Left lung (tissue), 10 donors: ENCODE results near the gene ZNF718. TPM values are rescaled to one million over a fixed set of nuclear protein-coding genes. Genes with fewer than 3 reads are reported as not detected.

Experiments used
- ATAC-seq: fragments of 200-7000 bp; cut with Tn5 transposase; one replicate; pipeline ENCODE4 v1.9.1; 2020; ENCODE audit warnings: moderate library complexity
- DNase-seq, 4 donors: peaks; one replicate each; pipeline ENCODE4 v3.0.0-alpha.2; 2013 to 2020
- H3K27ac ChIP-seq, 2 donors: fragments of 200-600 bp; sonication (generic) in 1 of 2; one replicate each; pipeline versions ENCODE4 v1.5.0 to v1.8.0; 2020 to 2021
- H3K27me3 ChIP-seq, 2 donors: fragments of 200-600 bp; sonication (generic) in 1 of 2; one replicate each; pipeline versions ENCODE4 v1.5.0 to v1.8.0; 2020 to 2021
- H3K36me3 ChIP-seq, 2 donors: fragments of 200-600 bp; sonication (generic) in 1 of 2; one replicate each; pipeline versions ENCODE4 v1.5.0 to v1.8.0; 2020 to 2021
- H3K4me1 ChIP-seq, 2 donors: fragments of 200-600 bp; one replicate each; pipeline ENCODE4 v1.8.0; 2021
- H3K4me3 ChIP-seq, 2 donors: fragments of 200-600 bp; sonication (generic) in 1 of 2; one replicate each; pipeline versions ENCODE4 v1.5.0 to v1.8.0; 2020 to 2021; ENCODE audit warnings: mild to moderate bottlenecking in 1 of 2
- H3K9me3 ChIP-seq, 2 donors: fragments of 200-600 bp; sonication (generic) in 1 of 2; one replicate each; pipeline versions ENCODE4 v1.5.0 to v1.8.0; 2020 to 2021
- intact Hi-C, 2 donors: fragments of 100-400 bp; cut with DNase I; formaldehyde crosslinking; loops; one replicate each; pipeline versions ENCODE4 v1.11.2 to v1.14.2; 2022
- polyA plus RNA-seq, 6 donors: library from polyadenylated mRNA; unstranded; fragments of 120-200 nt; gene quantifications; one replicate each; pipeline ENCODE4 v1.2.1, GENCODE V29; 2013; ENCODE audit not compliant: insufficient read length in 6 of 6
- total RNA-seq, 2 donors: library from RNA; stranded (reverse); fragmentation: NEBNext Ultra II Directional; extraction: Animal tissue kit (Norgen Biotek cat#: 25700); gene quantifications; one replicate each; pipeline ENCODE4 v1.2.1, GENCODE V29; 2021
- TF ChIP-seq, protein P1 (sequence below), 2 donors: fragments of 200-600 bp; sonication (generic) in 1 of 2; IDR thresholded peaks; one replicate each; pipeline versions ENCODE4 v1.5.0 to v1.8.0; 2021; ENCODE audit warnings: antibody characterized with exemption in 2 of 2
- donor health status: DM: no; HTN: yes; CAD: no.
- donor health status: DM: no; HTN: no; CAD: no.

Gene ZNF718
- total and polyA plus RNA-seq, 8 donors, result 6.4 to 21.4 (median 11.9) TPM

DNA sequence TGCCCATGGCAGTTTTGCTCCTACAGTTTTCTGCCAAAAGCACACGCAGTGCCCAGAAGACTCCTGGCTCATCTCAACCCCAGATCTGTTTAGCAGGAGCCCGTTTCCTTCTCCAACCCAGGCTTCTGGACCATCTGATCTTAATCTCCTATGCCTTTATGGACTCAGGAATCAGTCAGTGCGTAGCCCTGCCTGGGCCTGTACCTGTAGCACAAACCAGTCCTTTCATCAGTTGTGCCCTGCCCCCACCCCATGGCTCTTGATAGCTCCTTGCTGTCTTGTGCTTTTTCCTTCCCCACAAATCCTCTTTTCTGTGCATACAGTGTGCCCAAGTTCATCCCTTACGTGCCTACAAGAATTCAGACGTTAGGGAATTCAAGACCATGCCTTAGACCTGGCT lies 1.5 kb downstream of the ZNF718 start:
- peak overlapping the region; percentile 70 to 72 for H3K4me3 ChIP-seq
- H3K27me3 ChIP-seq, result no peaks in the 10 kb centered on the region
- TF ChIP-seq, protein P1, sequence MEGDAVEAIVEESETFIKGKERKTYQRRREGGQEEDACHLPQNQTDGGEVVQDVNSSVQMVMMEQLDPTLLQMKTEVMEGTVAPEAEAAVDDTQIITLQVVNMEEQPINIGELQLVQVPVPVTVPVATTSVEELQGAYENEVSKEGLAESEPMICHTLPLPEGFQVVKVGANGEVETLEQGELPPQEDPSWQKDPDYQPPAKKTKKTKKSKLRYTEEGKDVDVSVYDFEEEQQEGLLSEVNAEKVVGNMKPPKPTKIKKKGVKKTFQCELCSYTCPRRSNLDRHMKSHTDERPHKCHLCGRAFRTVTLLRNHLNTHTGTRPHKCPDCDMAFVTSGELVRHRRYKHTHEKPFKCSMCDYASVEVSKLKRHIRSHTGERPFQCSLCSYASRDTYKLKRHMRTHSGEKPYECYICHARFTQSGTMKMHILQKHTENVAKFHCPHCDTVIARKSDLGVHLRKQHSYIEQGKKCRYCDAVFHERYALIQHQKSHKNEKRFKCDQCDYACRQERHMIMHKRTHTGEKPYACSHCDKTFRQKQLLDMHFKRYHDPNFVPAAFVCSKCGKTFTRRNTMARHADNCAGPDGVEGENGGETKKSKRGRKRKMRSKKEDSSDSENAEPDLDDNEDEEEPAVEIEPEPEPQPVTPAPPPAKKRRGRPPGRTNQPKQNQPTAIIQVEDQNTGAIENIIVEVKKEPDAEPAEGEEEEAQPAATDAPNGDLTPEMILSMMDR (IDR thresholded peaks at IDR 0.05), result no peak
- peaks cover 0 to 6% of the 10 kb centered on the region in 2 donors for H3K36me3 ChIP-seq
- ATAC-seq (no peak), DNase-seq (no peak)
- intact Hi-C loops, result no loop called here
- peak overlapping the region in 1 of 2 donors; percentile 89 for H3K27ac ChIP-seq
- peaks cover 0 to 17% of the 10 kb centered on the region in 2 donors for H3K9me3 ChIP-seq
- H3K4me1 ChIP-seq, result peaks cover 4 to 24% of the 10 kb centered on the region in 2 donors

DNA sequence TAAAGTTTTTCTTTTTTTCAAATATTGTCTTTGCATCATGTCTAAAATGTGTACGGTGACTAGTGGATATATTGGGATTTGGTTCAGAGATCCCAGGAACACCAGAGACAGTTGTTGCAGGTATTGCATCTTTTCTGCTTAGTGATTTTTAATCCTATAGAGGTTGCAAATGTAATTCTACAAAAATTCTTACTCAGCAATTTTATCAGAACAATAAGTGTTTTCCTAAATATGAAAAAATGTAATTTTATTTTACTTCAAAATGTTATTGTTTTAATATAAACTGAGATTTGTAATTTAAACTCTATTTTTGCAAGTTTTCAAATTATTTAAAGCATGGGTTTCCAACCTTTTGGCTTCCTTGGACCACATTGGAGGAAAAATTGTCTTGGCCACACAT lies 8.2 kb downstream of the ZNF718 start:
- no peak overlapping the region for H3K27ac ChIP-seq
- H3K4me1 ChIP-seq, result no peaks in the 10 kb centered on the region
- TF ChIP-seq, protein P1 (IDR thresholded peaks at IDR 0.05), result no peak
- H3K4me3 ChIP-seq, result no peak overlapping the region
- no peak for DNase-seq
- H3K27me3 ChIP-seq, result no peaks in the 10 kb centered on the region
- no peak for ATAC-seq
- H3K9me3 ChIP-seq, result peaks cover 0 to 35% of the 10 kb centered on the region in 2 donors
- peaks cover 11 to 45% of the 10 kb centered on the region in 2 donors for H3K36me3 ChIP-seq
- intact Hi-C loops, result no loop called here

DNA sequence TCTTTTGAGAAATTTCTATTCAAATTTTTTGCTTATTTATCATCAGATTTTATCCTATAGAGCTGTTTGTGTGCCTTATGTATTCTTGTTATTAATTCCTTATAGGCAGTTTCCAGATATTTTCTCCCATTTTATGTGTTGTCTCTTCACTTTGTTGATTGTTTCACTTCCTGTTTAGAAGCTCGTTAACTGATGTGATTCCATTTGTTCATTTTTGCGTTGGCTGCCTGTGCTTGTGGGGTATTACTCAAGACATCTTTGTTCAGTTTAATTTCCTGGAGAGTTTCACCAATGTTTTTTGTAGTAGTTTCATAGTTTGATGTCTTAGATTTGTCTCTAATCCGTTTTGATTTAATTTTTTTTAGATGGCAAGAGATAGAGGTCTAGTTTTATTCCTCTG lies 14.6 kb downstream of the ZNF718 start:
- H3K36me3 ChIP-seq, result peaks cover 4 to 99% of the 10 kb centered on the region in 2 donors
- H3K27ac ChIP-seq, result no peak overlapping the region
- DNase-seq (no peak), ATAC-seq (no peak)
- H3K4me3 ChIP-seq, result no peak overlapping the region
- intact Hi-C loops, result no loop called here
- TF ChIP-seq, protein P1 (IDR thresholded peaks at IDR 0.05), result no peak
- H3K27me3 ChIP-seq, result no peaks in the 10 kb centered on the region
- no peaks in the 10 kb centered on the region for H3K4me1 ChIP-seq
- peaks cover 13 to 96% of the 10 kb centered on the region in 2 donors for H3K9me3 ChIP-seq

DNA sequence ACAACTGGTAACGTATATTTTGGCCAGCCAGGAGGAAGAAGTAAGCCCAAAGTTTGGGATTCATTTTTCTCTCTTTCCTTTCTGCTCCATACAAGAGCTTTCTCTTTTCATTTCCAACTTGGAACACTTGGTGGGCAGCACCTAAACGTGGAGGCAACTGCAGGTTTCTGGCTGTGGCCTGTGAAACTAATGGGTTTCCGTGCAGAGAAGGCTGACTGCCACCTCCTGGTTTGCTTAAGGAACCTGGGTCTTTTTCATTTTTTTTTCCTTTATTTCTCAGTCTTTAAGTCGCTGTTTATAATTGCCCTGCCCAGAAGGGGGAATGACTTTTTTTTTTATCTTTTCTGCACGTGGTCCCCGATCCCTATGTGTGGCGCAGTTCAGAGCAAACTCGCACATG lies 15.4 kb downstream of the ZNF718 start:
- Histone ChIP-seq H3K4me1 (no peaks in the 10 kb centered on the region), H3K27ac (no peak overlapping the region), H3K36me3 (peaks cover 4 to 95% of the 10 kb centered on the region in 2 donors), H3K4me3 (no peak overlapping the region), H3K27me3 (no peaks in the 10 kb centered on the region), H3K9me3 (peaks cover 13 to 98% of the 10 kb centered on the region in 2 donors)
- ATAC-seq, result no peak
- TF ChIP-seq, protein P1 (IDR thresholded peaks at IDR 0.05), result no peak
- intact Hi-C loops, result no loop called here
- no peak for DNase-seq

DNA sequence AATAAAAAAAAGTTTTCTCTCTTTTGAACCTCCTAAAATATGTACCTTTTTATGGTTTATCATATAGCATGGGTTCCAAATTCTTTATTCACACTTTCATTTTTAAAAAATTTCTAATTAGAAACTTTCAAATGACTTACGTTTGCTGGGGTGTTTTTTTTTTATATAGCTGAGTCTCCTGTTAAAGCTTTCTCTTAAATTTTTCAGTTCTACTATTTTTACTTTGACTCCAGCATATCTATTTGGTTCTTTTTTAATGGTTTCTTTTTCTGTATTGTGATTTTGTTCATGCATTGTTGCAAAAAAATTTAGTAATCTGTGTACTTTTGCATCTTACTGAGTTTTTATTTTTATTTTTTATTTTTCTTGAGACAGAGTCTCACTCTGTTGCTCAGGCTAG lies 22.3 kb downstream of the ZNF718 start:
- H3K9me3 ChIP-seq, result peaks cover 21 to 100% of the 10 kb centered on the region in 2 donors
- no peak for ATAC-seq
- intact Hi-C loops, result no loop called here

More for the DNA sequence above, 22.3 kb downstream of the ZNF718 start:
- peaks cover 0 to 88% of the 10 kb centered on the region in 2 donors for H3K36me3 ChIP-seq
- no peaks in the 10 kb centered on the region for H3K4me1 ChIP-seq
- TF ChIP-seq, protein P1 (IDR thresholded peaks at IDR 0.05), result no peak
- no peak overlapping the region for H3K4me3 ChIP-seq
- no peak overlapping the region for H3K27ac ChIP-seq
- DNase-seq, result no peak
- no peaks in the 10 kb centered on the region for H3K27me3 ChIP-seq
